Esophagus squamous epithelium (tissue), 5 donors: ENCODE results near the gene ABR. TPM values are rescaled to one million over a fixed set of nuclear protein-coding genes. Genes with fewer than 3 reads are reported as not detected.

Experiments used
- DNase-seq: peaks from one replicate; lab custom pipeline; 2025; lab: John Stamatoyannopoulos, UW
- H3K27ac ChIP-seq, 4 donors: fragments of 200-600 bp; sonication (generic); one replicate each; pipeline ENCODE4 v1.5.1; 2016 to 2019; ENCODE audit warnings: mild to moderate bottlenecking in 1 of 4
- H3K27me3 ChIP-seq, 4 donors: fragments of 200-600 bp; sonication (generic); 1 replicate in 3 of 4; 2 replicates in 1 of 4; pipeline versions ENCODE4 v1.5.1 to v1.6.0; 2017 to 2021; ENCODE audit warnings: antibody characterized with exemption in 1 of 4
- H3K36me3 ChIP-seq, 3 donors: fragments of 200-600 bp; sonication (generic); one replicate each; pipeline ENCODE4 v1.5.1; 2016 to 2019
- H3K4me1 ChIP-seq, 3 donors: fragments of 200-600 bp; sonication (generic); one replicate each; pipeline ENCODE4 v1.5.1; 2017 to 2019
- H3K4me3 ChIP-seq, 4 donors: fragments of 200-600 bp; sonication (generic); 1 replicate in 3 of 4; 2 replicates in 1 of 4; pipeline ENCODE4 v1.5.1; 2016 to 2019; ENCODE audit warnings: mild to moderate bottlenecking in 2 of 4, moderate library complexity in 1 of 4
- H3K9me3 ChIP-seq, 3 donors: fragments of 200-600 bp; sonication (generic); one replicate each; pipeline ENCODE4 v1.5.1; 2016 to 2019
- POLR2A ChIP-seq, 4 donors: fragments of 450-650 bp; IDR thresholded peaks; one replicate each; pipeline ENCODE4 v1.6.1; 2017; ENCODE audit warnings: antibody characterized with exemption in 4 of 4, mild to moderate bottlenecking in 4 of 4, moderate library complexity in 3 of 4
- WGBS, 2 donors: methylation state at CpG; one replicate each; pipeline ENCODE4 v1.1.5; 2018; 5-methylcytosine and 5-hydroxymethylcytosine counted together
- intact Hi-C: fragments of 100-400 bp; cut with DNase I; formaldehyde crosslinking; loops from one replicate; pipeline ENCODE4 v1.15.0; 2022
- total RNA-seq, 4 donors: library from RNA; depleted of rRNA; stranded (reverse); fragments of >200 nt; gene quantifications; one replicate each; pipeline ENCODE4 v1.1.0, GENCODE V29; 2016
- TF ChIP-seq, protein P1 (sequence below), 6 experiments: fragments of 450-650 bp in 4 of 6; fragments of 200-600 bp in 2 of 6; sonication (generic) in 2 of 6; IDR thresholded peaks; one replicate each; pipeline ENCODE4 v1.5.1; 2016 to 2019; ENCODE audit warnings: antibody characterized with exemption in 6 of 6, mild to moderate bottlenecking in 4 of 6, moderate library complexity in 4 of 6
- donor health status: DM: yes; HTN: yes; CAD: no.

The ABR gene
- total RNA-seq, 4 donors from 2014 or later: 62.1 to 248 (median 75.5) TPM

DNA sequence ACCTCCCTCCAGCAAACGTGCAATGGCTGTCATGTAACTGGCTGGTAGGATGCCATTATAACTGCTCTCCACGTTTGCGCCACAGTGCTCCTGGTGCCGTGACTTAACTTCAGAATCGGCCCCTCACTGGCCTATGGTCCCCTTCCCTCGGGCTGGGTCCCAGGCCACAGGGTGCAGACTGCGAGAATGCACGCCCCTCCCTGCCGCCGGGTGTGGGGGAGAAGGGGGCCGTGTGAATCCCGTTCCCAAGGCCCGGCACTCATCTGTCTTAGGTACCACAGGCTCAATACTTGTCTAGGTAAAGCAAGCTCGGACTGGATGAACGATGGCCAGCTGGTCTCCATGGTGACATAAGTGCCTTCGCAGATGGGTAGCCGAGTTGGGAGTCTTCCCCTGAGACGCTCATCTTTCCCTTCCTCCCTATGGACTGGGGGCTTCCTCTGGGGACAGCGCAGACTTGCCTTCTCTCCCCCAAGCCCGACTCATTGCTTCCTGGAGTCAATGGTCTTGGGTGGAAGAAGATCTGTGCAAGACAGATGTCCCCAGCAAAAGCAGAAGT lies 145.1 kb downstream of the ABR start:
- H3K4me1 ChIP-seq: peaks cover 12 to 52% (median 23%) of the 10 kb centered on the region in 3 donors
- H3K36me3 ChIP-seq: peaks cover 0 to 95% (median 15%) of the 10 kb centered on the region in 3 donors
- intact Hi-C loops: no loop called here
- no peak for DNase-seq
- no peak overlapping the region for H3K4me3 ChIP-seq
- 79 to 85% methylated on average over 6 to 13 of the region's 20 CpGs for WGBS, 2 donors
- H3K27ac ChIP-seq: no peak overlapping the region
- H3K27me3 ChIP-seq: no peaks in the 10 kb centered on the region
- no peaks in the 10 kb centered on the region for H3K9me3 ChIP-seq
- TF ChIP-seq, protein P1, sequence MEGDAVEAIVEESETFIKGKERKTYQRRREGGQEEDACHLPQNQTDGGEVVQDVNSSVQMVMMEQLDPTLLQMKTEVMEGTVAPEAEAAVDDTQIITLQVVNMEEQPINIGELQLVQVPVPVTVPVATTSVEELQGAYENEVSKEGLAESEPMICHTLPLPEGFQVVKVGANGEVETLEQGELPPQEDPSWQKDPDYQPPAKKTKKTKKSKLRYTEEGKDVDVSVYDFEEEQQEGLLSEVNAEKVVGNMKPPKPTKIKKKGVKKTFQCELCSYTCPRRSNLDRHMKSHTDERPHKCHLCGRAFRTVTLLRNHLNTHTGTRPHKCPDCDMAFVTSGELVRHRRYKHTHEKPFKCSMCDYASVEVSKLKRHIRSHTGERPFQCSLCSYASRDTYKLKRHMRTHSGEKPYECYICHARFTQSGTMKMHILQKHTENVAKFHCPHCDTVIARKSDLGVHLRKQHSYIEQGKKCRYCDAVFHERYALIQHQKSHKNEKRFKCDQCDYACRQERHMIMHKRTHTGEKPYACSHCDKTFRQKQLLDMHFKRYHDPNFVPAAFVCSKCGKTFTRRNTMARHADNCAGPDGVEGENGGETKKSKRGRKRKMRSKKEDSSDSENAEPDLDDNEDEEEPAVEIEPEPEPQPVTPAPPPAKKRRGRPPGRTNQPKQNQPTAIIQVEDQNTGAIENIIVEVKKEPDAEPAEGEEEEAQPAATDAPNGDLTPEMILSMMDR (IDR thresholded peaks at IDR 0.05): no peak
- TF ChIP-seq POLR2A (IDR thresholded peaks at IDR 0.05): no peak

DNA sequence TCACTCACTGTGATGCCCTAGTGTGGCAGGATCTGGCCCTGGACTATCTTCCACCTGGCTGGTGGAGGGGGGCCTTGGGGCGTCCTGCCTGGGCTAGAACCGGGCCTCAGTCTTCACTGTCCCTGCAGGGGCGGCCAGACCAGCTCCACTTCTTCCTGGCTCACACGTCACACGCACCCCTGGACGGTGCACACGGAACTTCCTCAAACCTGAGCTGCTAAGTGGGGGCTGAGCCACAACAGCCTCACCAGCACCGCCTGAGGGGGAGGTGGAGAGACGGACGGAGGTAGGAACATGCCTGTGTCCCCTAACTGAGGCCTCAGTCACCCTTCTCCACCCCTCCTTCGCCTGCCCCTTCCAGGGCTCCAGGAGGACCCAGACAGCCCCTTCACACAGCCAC lies 146.3 kb downstream of the ABR start:
- no peak overlapping the region for H3K27ac ChIP-seq
- intact Hi-C loops: no loop called here
- TF ChIP-seq POLR2A (IDR thresholded peaks at IDR 0.05): no peak
- TF ChIP-seq, protein P1 (IDR thresholded peaks at IDR 0.05): no peak
- no peak for DNase-seq
- H3K36me3 ChIP-seq: peaks cover 0 to 88% (median 10%) of the 10 kb centered on the region in 3 donors
- H3K27me3 ChIP-seq: no peaks in the 10 kb centered on the region
- H3K4me1 ChIP-seq: peaks cover 21 to 52% (median 24%) of the 10 kb centered on the region in 3 donors
- no peaks in the 10 kb centered on the region for H3K9me3 ChIP-seq
- WGBS, 2 donors: 80 to 85% methylated on average over 4 to 9 of the region's 11 CpGs
- no peak overlapping the region for H3K4me3 ChIP-seq

DNA sequence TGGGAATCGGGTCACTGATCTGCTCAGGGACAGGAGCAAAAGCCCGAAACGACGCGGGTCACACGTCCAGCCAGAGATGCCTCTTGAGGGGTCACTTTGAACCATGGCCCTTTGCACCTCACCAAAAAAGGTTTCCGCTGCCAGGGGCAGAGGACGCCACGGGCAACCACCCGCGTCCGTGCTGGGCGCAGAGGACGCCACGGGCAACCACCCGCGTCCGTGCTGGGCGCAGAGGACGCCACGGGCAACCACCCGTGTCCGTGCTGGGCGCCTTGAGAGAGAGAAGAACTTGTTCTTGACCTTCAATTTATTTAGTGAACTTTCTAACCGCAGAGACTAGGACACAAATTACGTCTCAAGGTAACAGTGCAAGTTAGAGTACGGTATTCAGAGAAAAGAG lies 147.4 kb downstream of the ABR start:
- H3K36me3 ChIP-seq: peaks cover 0 to 88% (median 8%) of the 10 kb centered on the region in 3 donors
- no peak overlapping the region for H3K27ac ChIP-seq
- WGBS, 2 donors: 86 to 100% methylated on average over 1 to 27 of the region's 27 CpGs
- H3K9me3 ChIP-seq: no peaks in the 10 kb centered on the region
- no peak for DNase-seq
- H3K27me3 ChIP-seq: no peaks in the 10 kb centered on the region
- no peak for TF ChIP-seq POLR2A (IDR thresholded peaks at IDR 0.05)
- TF ChIP-seq, protein P1 (IDR thresholded peaks at IDR 0.05): no peak
- H3K4me1 ChIP-seq: peaks cover 21 to 56% (median 25%) of the 10 kb centered on the region in 3 donors
- H3K4me3 ChIP-seq: no peak overlapping the region
- intact Hi-C loops: no loop called here

DNA sequence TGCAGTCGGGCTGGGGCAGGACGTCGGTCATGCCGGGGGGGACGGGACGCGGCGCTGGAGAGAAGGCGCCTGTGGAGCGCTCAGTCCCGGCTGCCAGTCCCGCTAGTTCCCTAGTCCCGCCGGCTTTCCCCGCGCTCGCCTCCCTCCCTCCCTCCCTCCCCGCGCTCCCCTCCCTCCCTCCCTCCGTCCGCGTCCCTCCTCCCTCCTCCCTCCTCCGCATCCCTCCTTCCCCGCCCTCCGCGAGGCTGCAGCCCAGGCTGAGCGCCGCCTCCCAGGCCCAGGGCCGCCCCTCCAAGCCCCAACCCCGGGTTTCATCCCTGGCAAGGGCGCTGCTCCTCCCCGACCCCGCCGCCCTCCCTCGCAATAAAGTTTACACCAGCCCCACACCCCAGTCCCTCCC lies 148.1 kb downstream of the ABR start:
- TF ChIP-seq, protein P1 (IDR thresholded peaks at IDR 0.05): no peak
- no peak for TF ChIP-seq POLR2A (IDR thresholded peaks at IDR 0.05)
- no peaks in the 10 kb centered on the region for H3K9me3 ChIP-seq
- peak overlapping the region in 3 of 4 donors; percentile 34 to 70 (median 67) for H3K27ac ChIP-seq
- no peak for DNase-seq
- no peaks in the 10 kb centered on the region for H3K27me3 ChIP-seq
- WGBS, 2 donors: 30 to 59% methylated on average over 2 to 7 of the region's 35 CpGs
- peaks cover 21 to 56% (median 25%) of the 10 kb centered on the region in 3 donors for H3K4me1 ChIP-seq
- H3K4me3 ChIP-seq: peak overlapping the region; percentile 14 to 57 (median 34)
- H3K36me3 ChIP-seq: peaks cover 0 to 88% (median 9%) of the 10 kb centered on the region in 3 donors
- intact Hi-C loops: no loop called here

DNA sequence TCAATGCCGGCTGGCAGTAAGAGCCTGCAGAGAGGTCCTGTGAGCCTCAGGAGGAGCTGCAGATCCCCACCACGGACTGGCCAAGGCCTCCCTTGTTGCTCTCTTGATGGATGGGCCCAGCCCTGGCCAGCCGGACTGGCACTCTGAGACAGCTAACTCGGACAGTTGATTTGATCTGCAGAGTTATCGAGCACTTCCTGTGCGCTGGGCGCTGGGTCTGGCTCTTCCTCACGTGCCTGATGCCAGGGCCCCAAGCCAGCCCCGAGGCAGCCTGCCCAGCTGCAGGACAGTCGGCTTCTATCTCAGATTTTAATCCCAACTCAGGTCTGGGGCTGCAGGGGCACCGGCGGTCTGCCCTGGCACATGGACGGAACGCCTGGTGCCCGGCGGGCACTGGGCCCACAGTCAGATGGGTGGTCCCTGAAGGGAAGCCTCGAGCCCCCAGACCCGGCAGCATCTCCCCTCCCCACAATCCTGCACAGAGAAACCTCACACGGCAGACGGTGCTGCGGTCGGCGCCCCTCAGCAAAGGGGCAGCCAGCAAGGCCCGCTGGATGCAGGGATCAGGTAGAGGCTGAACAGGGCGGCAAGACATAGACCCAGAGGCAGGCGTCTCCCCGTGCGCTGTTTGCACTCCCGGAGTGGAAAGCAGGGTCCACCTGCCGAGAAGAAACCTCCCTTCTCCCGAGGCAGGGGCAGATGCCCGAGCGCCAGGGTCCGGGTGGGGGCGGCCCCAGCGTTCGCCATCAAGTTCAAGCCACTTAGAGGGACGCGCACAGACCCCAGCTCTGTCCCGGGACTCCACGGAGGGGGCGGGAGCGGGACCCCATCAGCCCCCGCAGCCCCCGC lies 148.9 kb downstream of the ABR start:
- WGBS, 2 donors: 73% methylated on average over 8 of the region's 45 CpGs; no CpG with 5 or more reads in 1 of the 2 donors
- Histone ChIP-seq H3K4me1 (peaks cover 21 to 56% (median 25%) of the 10 kb centered on the region in 3 donors), H3K27me3 (no peaks in the 10 kb centered on the region), H3K9me3 (no peaks in the 10 kb centered on the region), H3K4me3 (peak overlapping the region; percentile 14 to 57 (median 34)), H3K36me3 (peaks cover 0 to 88% (median 9%) of the 10 kb centered on the region in 3 donors), H3K27ac (peak overlapping the region; percentile 19 to 70 (median 64))
- no peak for DNase-seq
- intact Hi-C loops: no loop called here
- no peak for TF ChIP-seq POLR2A (IDR thresholded peaks at IDR 0.05)
- TF ChIP-seq, protein P1 (IDR thresholded peaks at IDR 0.05): no peak
